Measurements from ENCODE around the gene PRMT2. TPM values are rescaled to one million over a fixed set of nuclear protein-coding genes. Genes with fewer than 3 reads are reported as not detected.

Gene PRMT2
- total and polyA plus RNA-seq, 2 donors from 2014 or later: 82.6 to 100 TPM

DNA sequence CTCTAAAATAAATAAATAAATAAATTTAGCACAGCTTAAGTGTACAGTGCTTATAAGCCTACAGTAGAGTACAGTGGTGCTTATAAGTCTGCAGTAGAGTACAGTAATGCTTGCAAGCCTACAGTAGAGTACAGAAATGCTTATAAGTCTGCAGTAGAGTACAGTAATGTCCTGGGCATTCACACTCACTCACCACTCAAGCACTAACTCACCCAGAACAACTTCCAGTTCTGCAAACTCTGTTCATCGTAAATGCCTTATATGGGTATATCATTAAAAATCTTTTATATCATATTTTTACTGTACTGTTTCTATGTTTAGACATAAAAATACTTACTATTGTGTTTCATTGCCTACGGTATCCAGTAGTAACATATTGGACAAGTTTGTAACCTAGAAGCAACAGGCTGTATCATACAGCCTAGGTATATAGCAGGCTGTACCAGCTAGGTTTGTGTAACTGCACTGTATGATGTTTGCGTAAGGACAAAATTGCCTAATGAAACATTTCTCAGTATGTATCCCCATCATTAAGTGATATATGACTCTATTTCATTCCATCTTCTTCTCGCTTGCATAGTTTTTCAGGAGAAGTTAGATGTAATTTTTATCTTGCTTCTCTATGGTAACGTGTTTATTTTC is 16.6 kb upstream of the PRMT2 start:
- TF ChIP-seq, protein P1, sequence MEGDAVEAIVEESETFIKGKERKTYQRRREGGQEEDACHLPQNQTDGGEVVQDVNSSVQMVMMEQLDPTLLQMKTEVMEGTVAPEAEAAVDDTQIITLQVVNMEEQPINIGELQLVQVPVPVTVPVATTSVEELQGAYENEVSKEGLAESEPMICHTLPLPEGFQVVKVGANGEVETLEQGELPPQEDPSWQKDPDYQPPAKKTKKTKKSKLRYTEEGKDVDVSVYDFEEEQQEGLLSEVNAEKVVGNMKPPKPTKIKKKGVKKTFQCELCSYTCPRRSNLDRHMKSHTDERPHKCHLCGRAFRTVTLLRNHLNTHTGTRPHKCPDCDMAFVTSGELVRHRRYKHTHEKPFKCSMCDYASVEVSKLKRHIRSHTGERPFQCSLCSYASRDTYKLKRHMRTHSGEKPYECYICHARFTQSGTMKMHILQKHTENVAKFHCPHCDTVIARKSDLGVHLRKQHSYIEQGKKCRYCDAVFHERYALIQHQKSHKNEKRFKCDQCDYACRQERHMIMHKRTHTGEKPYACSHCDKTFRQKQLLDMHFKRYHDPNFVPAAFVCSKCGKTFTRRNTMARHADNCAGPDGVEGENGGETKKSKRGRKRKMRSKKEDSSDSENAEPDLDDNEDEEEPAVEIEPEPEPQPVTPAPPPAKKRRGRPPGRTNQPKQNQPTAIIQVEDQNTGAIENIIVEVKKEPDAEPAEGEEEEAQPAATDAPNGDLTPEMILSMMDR (IDR thresholded peaks at IDR 0.05; ENCODE audit: borderline replicate concordance, extremely low read depth, insufficient read depth): no peak
- no peak for FAIRE-seq
- H3K9me3 ChIP-seq (ENCODE audit: control insufficient read depth in 2 of 3, insufficient read depth in 1 of 3, low read length in 3 of 3): no peaks in the 10 kb centered on the region

DNA sequence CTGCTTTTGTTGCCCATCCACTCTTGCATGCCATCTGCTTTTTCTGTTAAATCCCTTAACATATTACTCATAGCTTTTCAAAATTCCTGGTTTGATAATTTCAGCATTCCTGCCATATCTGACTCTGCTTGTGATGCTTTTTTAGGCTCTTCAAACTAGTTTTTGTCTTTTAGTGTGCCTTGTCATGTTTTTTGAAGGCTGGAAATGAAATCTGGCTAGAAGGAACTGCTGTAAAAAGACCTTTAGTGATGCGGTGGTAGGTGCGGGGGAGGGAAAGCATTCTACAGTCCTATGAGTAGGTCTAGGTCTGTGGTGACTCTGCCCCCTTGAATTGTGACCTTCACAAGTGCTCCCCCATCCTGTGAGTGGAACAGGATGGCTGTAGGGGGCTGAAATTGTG is 15.6 kb upstream of the PRMT2 start:
- no peak overlapping the region for H3K9ac ChIP-seq (ENCODE audit: low read length in 3 of 3)
- TF ChIP-seq, protein P1 (IDR thresholded peaks at IDR 0.05; ENCODE audit: borderline replicate concordance, extremely low read depth, insufficient read depth): no peak
- DNase-seq: no peak
- no peak overlapping the region for H3K27ac ChIP-seq (ENCODE audit: low read depth in 2 of 2, low read length in 2 of 2)
- FAIRE-seq: no peak
- H3K36me3 ChIP-seq (ENCODE audit: control insufficient read depth in 2 of 3, insufficient read depth in 3 of 3, low read length in 3 of 3): no peaks in the 10 kb centered on the region
- H3K9me3 ChIP-seq (ENCODE audit: control insufficient read depth in 2 of 3, insufficient read depth in 1 of 3, low read length in 3 of 3): no peaks in the 10 kb centered on the region
- intact Hi-C loops (cut with DNase I): no loop called here
- H3K4me3 ChIP-seq (ENCODE audit: low read length in 3 of 3): no peak overlapping the region
- no peaks in the 10 kb centered on the region for H3K27me3 ChIP-seq (ENCODE audit: control insufficient read depth, insufficient read depth, low read length)
- H3K4me1 ChIP-seq (ENCODE audit: control insufficient read depth in 2 of 3, insufficient read depth in 2 of 3, low read depth in 1 of 3, low read length in 3 of 3): no peaks in the 10 kb centered on the region

More for the DNA sequence above, 16.6 kb upstream of the PRMT2 start:
- no peak overlapping the region for H3K27ac ChIP-seq (ENCODE audit: low read depth in 2 of 2, low read length in 2 of 2)
- H3K36me3 ChIP-seq (ENCODE audit: control insufficient read depth in 2 of 3, insufficient read depth in 3 of 3, low read length in 3 of 3): no peaks in the 10 kb centered on the region
- no peaks in the 10 kb centered on the region for H3K27me3 ChIP-seq (ENCODE audit: control insufficient read depth, insufficient read depth, low read length)
- DNase-seq: no peak
- H3K4me3 ChIP-seq (ENCODE audit: low read length in 3 of 3): no peak overlapping the region
- H3K9ac ChIP-seq (ENCODE audit: low read length in 3 of 3): no peak overlapping the region
- intact Hi-C loops (cut with DNase I): no loop called here
- H3K4me1 ChIP-seq (ENCODE audit: control insufficient read depth in 2 of 3, insufficient read depth in 2 of 3, low read depth in 1 of 3, low read length in 3 of 3): no peaks in the 10 kb centered on the region

DNA sequence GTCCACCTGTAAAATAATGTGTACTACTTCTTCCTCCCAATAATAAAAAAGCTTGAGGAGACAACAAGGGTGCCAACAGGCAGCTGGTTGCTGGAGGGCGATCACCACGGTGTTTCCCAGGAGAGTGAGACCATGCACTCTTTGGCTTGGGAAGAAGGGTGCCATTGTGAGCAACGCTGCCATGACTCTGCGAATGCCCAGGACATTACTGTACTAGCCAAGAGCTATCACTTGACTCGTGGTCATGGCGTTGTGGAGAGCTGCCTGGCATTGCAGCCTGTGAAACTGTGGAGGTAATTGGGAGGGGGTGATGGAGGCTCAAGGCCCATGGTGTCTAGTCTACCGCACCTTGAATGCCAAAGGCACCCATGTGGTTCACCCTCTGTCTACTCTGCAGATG is 14.6 kb upstream of the PRMT2 start:
- Histone ChIP-seq H3K27me3 (ENCODE audit: control insufficient read depth, insufficient read depth, low read length) (no peaks in the 10 kb centered on the region), H3K9ac (ENCODE audit: low read length in 3 of 3) (no peak overlapping the region), H3K9me3 (ENCODE audit: control insufficient read depth in 2 of 3, insufficient read depth in 1 of 3, low read length in 3 of 3) (peaks cover 0 to 9% (median 0%) of the 10 kb centered on the region in 3 donors), H3K27ac (ENCODE audit: low read depth in 2 of 2, low read length in 2 of 2) (no peak overlapping the region), H3K36me3 (ENCODE audit: control insufficient read depth in 2 of 3, insufficient read depth in 3 of 3, low read length in 3 of 3) (no peaks in the 10 kb centered on the region), H3K4me3 (ENCODE audit: low read length in 3 of 3) (no peak overlapping the region), H3K4me1 (ENCODE audit: control insufficient read depth in 2 of 3, insufficient read depth in 2 of 3, low read depth in 1 of 3, low read length in 3 of 3) (no peaks in the 10 kb centered on the region)
- intact Hi-C loops (cut with DNase I): no loop called here
- TF ChIP-seq, protein P1 (IDR thresholded peaks at IDR 0.05; ENCODE audit: borderline replicate concordance, extremely low read depth, insufficient read depth): no peak
- FAIRE-seq: no peak
- no peak for DNase-seq
